Activated CD4-positive, alpha-beta T cell treated with anti-CD3 and anti-CD28 coated beads, Interleukin-10, Interleukin-2, amounts not matched to agents 100 ng/mL and 50 ng/mL, durations not matched to agents 16 hours and 8 hours (primary cell): Measurements from ENCODE around the gene CDPF1.
"Not testable (repeated sequence)": the region's sequence is repeated elsewhere in the genome, so short reads cannot be mapped to it uniquely, and the experiment has no call there.

ENCODE experiments used
- DNase-seq: peaks from one replicate; pipeline ENCODE4 v3.0.0-alpha.2; 2020

The CDPF1 gene

GRCh38 chr22:46224044-46224897 lies 25.8 kb downstream of the CDPF1 start:
- no peak for DNase-seq

GRCh38 chr22:46220921-46221320 lies 29.2 kb downstream of the CDPF1 start:
- DNase-seq: peak; percentile 10

GRCh38 chr22:46219636-46220035 lies 30.5 kb downstream of the CDPF1 start:
- peak; percentile 7 for DNase-seq

- DNase-seq: no peak
Measured at GRCh38 chr22:46214616-46215015, 35.5 kb downstream of the CDPF1 start.

DNA sequence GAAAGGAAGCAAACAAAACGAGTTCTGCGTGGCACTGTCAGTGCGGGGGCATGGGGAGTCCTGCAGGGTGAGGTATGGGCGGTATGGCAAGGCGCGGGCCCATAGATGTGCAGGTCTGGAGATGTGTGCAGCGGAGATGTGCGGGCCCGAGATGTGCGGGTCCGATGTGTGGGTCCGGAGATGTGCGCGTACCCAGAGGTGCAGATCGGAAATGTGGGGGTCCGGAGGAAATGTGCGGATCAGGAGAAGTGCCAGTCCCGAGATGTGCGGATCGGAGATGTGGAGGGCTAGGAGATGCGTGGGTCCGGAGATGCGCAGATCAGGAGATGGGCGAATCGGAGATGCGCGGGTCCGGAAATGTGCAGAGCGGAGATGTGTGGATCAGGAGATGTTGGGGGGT lies 35.9 kb downstream of the CDPF1 start:
- no peak for DNase-seq

DNA sequence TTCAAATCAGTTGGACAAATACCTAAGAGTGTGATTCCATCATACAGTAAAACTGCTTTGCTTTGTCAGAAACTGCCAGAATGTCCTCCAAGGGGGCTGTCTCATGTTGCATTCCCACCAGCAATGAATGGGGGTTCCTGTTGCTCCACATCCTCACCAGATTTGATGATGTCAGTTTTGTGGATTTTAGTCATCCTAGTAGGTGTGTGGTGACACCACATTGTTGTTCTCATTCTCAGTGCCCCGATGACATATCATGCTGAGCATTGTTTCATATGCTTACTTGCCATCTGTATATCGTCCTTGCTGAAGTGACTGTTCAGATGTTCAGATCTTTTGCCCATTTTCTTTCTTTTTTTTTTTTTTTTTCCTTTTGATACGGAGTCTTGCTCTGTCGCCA lies 37.0 kb downstream of the CDPF1 start:
- peak; percentile 59 for DNase-seq

GRCh38 chr22:46212195-46212594 lies 37.9 kb downstream of the CDPF1 start:
- DNase-seq: peak; percentile 21

DNA sequence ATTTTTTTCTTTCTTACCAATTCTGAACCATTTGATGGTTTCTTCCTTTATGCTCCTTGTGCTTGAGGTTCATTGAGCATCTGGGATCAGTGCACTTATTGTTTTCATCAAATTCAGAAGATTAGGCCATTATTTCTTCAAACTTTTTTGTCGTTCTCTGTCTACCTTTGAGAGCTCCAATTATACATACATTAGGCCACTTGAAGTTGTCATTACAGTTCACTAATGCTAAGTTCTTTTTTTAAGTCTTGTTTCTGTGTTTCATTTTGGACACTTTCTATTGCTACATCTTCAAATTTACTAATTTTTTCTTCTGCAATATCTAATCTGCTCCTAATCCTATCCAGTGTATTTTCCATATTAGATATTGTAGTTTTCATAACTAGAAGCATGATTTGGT lies 40.8 kb downstream of the CDPF1 start:
- DNase-seq: no peak

GRCh38 chr22:46203601-46203980 lies 46.5 kb downstream of the CDPF1 start:
- DNase-seq: no peak

DNA sequence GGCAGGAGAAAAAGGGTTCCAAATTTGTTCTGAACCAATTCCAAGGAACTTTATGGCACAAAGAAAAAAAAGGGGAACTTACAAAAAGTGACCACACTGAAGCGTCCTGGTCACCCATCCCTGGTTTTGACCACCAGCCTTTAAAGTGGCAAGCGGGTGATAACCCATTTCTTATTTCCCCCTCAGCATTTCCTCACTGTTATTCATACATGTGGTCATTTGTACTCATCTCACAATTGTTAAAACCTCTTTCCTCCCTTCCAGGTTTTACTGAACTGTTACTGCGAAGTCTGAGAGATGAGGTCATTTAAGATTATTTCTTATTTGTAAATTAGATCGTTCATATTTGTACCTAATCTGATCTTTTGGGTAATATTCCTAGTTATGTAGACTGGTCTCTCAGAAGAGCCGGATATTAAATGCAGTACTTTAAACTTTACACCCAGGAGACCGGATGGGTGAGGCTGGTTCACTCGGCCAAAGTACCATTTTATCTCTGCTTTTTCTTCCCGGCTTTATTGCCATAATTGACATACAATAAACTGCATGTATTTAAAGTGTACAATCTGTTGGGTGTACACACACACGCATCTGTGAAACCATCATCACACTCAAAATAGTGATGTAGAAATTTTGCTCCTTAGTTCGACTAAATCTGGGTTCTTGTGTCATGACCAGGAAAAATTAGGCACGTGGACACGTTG lies 47.0 kb downstream of the CDPF1 start:
- no peak for DNase-seq

DNA sequence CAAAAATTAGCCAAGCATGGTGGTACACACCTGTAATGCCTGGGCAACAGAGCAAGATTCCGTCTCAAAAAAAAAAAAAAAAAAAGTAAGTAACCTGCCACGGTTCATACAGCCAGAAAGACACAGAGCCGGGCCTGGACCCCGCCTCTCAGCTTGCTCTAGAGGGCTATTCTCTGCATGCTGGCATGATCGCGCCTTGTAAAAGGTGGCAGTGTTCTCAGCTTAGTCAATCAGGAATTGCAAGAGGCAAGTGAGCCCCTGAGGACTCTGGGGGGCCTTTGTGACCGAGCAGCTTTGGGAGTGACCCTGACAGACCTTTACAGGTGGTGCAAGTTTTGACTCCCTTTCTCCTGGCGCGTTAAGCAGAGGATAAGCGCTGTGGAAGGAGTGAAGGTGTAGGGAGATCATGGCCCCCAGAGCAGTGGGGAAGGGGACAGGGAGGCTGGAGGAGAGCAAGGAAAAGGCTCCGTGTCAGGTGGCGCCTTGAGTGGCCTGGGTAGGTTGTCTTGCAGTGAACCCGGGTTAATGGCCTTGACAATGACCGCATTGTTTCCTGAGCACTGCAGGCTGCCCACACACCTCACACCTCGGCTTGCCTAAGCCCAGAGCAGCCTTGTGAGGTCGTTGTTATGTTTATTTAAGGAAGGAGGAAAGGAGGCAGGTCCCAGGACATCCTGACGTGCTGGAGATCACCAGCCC lies 48.9 kb downstream of the CDPF1 start:
- no peak for DNase-seq

DNA sequence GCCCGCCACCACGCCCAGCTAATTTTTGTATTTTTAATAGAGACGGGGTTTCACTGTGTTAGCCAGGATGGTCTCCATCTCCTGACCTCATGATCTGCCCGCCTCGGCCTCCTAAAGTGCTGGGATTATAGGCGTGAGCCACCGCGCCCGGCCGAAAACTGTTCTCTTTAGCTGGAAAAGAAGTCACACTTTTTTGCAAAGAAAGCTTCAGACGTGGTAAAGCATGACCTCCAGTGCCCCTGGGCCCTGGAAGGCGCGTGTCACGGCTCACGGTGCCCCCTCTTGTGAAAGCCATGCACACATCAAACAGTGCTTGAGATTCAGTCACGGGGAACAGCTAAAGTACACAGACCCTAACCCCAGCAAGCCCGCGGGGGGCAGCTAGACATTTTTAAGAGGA lies 51.3 kb downstream of the CDPF1 start:
- DNase-seq: not testable (repeated sequence)

DNA sequence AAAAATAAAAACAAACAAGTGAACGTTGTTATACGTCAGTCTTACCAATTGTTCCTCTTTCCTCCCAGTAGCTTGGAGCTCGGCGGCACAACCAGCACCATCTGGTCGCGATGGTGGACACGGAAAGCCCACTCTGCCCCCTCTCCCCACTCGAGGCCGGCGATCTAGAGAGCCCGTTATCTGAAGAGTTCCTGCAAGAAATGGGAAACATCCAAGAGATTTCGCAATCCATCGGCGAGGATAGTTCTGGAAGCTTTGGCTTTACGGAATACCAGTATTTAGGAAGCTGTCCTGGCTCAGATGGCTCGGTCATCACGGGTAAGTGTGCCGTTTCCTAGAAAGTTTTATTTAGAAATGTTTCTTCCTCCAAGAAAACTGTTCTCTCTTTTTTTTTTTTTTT lies 51.8 kb downstream of the CDPF1 start:
- no peak for DNase-seq

DNA sequence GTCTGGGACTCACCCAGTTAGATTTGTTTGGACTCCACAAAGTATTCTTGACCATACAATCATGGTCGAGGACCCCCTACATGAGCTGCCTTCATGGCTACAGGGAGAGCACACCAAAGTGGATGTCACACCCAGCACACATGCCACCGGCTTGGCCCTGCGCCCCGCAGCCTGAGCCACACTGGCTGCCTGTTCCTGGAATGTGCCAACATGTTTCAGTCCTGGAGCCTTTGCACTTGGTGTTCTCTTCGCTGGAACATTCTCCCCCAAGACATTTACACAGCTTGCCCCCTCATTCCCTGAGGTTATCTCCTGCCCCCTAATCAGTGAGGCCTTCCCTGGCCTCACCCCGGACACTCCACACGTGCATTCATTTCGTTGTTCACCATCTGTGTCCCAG lies 53.8 kb downstream of the CDPF1 start:
- DNase-seq: no peak

GRCh38 chr22:46195487-46196165 lies 54.5 kb downstream of the CDPF1 start:
- DNase-seq: no peak
